ENCODE results near the gene HIBADH. TPM values are rescaled to one million over a fixed set of nuclear protein-coding genes. Genes with fewer than 3 reads are reported as not detected.

HIBADH gene
- 10 to 100 TPM; 13.0 to 14.0 TPM for total RNA-seq

GRCh38 chr7:27662490-27663205 is at the start of gene HIBADH:
Gene HIBADH, minus strand, starts transcription at chr7:27662883. Its CDS starts 95 bp downstream, at chr7:27662788.

Other genes starting within 250 kb of the HIBADH start
- 10 to 100 TPM; 68.2 to 71.5 TPM for gene TAX1BP1, start 77.3 kb upstream of the HIBADH start, total RNA-seq

All from activated naive CD4-positive, alpha-beta T cell treated with anti-CD3 and anti-CD28 coated beads, Interleukin-2, amount 10 ng/mL, durations not matched to agents 5 hours and 36 hours (primary cell).